ENCODE data around the gene YIF1A. TPM values are rescaled to one million over a fixed set of nuclear protein-coding genes. Genes with fewer than 3 reads are reported as not detected.
"Not testable (repeated sequence)": the region's sequence is repeated elsewhere in the genome, so short reads cannot be mapped to it uniquely, and the experiment has no call there.

YIF1A gene
- total RNA-seq, 3 donors from 2014 or later: 56.8 to 61.4 (median 57.7) TPM

DNA sequence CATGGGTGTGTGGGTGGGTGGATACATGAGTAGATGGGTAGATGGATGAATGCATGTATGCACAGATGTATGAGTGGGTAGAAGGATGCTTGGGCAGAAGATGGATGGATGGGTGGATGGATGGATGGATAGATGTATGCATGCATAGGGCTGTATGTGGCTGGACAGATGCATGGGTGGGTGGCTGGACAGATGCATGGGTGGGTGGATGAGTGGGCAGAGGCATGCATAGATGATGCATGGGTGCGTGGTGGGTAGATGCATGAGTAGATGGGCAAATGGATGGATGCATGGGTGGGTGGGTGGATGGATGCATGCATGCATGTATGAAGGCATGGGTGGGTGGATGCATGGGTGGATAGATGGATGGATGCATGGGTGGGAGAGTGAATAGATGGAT lies 34.7 kb upstream of the YIF1A start:
- TF ChIP-seq, protein P1, sequence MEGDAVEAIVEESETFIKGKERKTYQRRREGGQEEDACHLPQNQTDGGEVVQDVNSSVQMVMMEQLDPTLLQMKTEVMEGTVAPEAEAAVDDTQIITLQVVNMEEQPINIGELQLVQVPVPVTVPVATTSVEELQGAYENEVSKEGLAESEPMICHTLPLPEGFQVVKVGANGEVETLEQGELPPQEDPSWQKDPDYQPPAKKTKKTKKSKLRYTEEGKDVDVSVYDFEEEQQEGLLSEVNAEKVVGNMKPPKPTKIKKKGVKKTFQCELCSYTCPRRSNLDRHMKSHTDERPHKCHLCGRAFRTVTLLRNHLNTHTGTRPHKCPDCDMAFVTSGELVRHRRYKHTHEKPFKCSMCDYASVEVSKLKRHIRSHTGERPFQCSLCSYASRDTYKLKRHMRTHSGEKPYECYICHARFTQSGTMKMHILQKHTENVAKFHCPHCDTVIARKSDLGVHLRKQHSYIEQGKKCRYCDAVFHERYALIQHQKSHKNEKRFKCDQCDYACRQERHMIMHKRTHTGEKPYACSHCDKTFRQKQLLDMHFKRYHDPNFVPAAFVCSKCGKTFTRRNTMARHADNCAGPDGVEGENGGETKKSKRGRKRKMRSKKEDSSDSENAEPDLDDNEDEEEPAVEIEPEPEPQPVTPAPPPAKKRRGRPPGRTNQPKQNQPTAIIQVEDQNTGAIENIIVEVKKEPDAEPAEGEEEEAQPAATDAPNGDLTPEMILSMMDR (IDR thresholded peaks at IDR 0.05): no peak
- TF ChIP-seq POLR2A (IDR thresholded peaks at IDR 0.05) (no peak), POLR2AphosphoS5 (IDR thresholded peaks at IDR 0.05) (no peak)
- Histone ChIP-seq H3K9me3 (no peaks in the 10 kb centered on the region), H3K27ac (no peak overlapping the region), H3K4me1 (peaks cover 3 to 6% of the 10 kb centered on the region in 2 donors), H3K4me3 (no peak overlapping the region), H3K27me3 (no peaks in the 10 kb centered on the region), H3K36me3 (no peaks in the 10 kb centered on the region)
- intact Hi-C loops (cut with DNase I; ENCODE audit: low total_unique reads): no loop called here
- no peak for DNase-seq (ENCODE audit: low spot score in 2 of 2)

GRCh38 chr11:66322732-66323427 lies 33.9 kb upstream of the YIF1A start:
- DNase-seq (ENCODE audit: low spot score in 2 of 2): no peak
- Histone ChIP-seq H3K36me3 (no peaks in the 10 kb centered on the region), H3K27me3 (no peaks in the 10 kb centered on the region), H3K27ac (peak overlapping the region in 1 of 2 donors; percentile 75), H3K4me1 (peaks cover 6 to 11% of the 10 kb centered on the region in 2 donors), H3K9me3 (no peaks in the 10 kb centered on the region), H3K4me3 (no peak overlapping the region)
- intact Hi-C loops (cut with DNase I; ENCODE audit: low total_unique reads): no loop called here
- TF ChIP-seq POLR2A (IDR thresholded peaks at IDR 0.05): no peak
- TF ChIP-seq, protein P1 (IDR thresholded peaks at IDR 0.05): no peak
- TF ChIP-seq POLR2AphosphoS5 (IDR thresholded peaks at IDR 0.05): peak in 1 of 3 donors; percentile 27

- Histone ChIP-seq H3K4me1 (peaks cover 11 to 14% of the 10 kb centered on the region in 2 donors), H3K4me3 (no peak overlapping the region), H3K36me3 (no peaks in the 10 kb centered on the region), H3K27ac (peak overlapping the region in 1 of 2 donors; percentile 75), H3K9me3 (no peaks in the 10 kb centered on the region), H3K27me3 (peaks cover 0 to 1% of the 10 kb centered on the region in 2 donors)
- DNase-seq (ENCODE audit: low spot score in 2 of 2): no peak
- intact Hi-C loops (cut with DNase I; ENCODE audit: low total_unique reads): no loop called here
- TF ChIP-seq POLR2A (IDR thresholded peaks at IDR 0.05) (no peak), POLR2AphosphoS5 (IDR thresholded peaks at IDR 0.05) (no peak)
- TF ChIP-seq, protein P1 (IDR thresholded peaks at IDR 0.05): no peak
Observed at GRCh38 chr11:66321606-66322005, 32.7 kb upstream of the YIF1A start.

- H3K4me1 ChIP-seq: peaks cover 11 to 14% of the 10 kb centered on the region in 2 donors
- H3K36me3 ChIP-seq; intact Hi-C loops (cut with DNase I; ENCODE audit: low total_unique reads); H3K27me3 ChIP-seq; H3K4me3 ChIP-seq; H3K9me3 ChIP-seq; DNase-seq (ENCODE audit: low spot score in 2 of 2); H3K27ac ChIP-seq: not testable (repeated sequence)
Observed at GRCh38 chr11:66320748-66321147, 31.8 kb upstream of the YIF1A start.

DNA sequence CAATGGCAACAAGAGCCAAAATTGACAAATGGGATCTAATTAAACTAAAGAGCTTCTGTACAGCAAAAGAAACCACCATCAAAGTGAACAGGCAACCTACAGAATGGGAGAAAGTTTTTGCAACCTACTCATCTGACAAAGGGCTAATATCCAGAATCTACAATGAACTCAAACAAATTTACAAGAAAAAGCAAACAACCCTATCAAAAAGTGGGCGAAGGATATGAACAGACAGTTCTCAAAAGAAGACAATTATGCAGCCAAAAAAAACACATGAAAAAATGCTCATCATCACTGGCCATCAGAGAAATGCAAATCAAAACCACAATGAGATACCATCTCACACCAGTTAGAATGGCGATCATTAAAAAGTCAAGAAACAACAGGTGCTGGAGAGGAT lies 31.3 kb upstream of the YIF1A start:
- DNase-seq (ENCODE audit: low spot score in 2 of 2); H3K36me3 ChIP-seq; H3K27me3 ChIP-seq; H3K27ac ChIP-seq; intact Hi-C loops (cut with DNase I; ENCODE audit: low total_unique reads); H3K9me3 ChIP-seq; H3K4me3 ChIP-seq: not testable (repeated sequence)
- peaks cover 11 to 14% of the 10 kb centered on the region in 2 donors for H3K4me1 ChIP-seq

GRCh38 chr11:66318600-66318970 lies 29.6 kb upstream of the YIF1A start:
- Histone ChIP-seq H3K9me3 (no peaks in the 10 kb centered on the region), H3K27ac (peak overlapping the region; percentile 33 to 95), H3K4me1 (peaks cover 13 to 14% of the 10 kb centered on the region in 2 donors), H3K36me3 (no peaks in the 10 kb centered on the region), H3K27me3 (peaks cover 3% of the 10 kb centered on the region in 2 donors), H3K4me3 (no peak overlapping the region)
- TF ChIP-seq POLR2AphosphoS5 (IDR thresholded peaks at IDR 0.05) (no peak), POLR2A (IDR thresholded peaks at IDR 0.05) (no peak)
- TF ChIP-seq, protein P1 (IDR thresholded peaks at IDR 0.05): no peak
- intact Hi-C loops (cut with DNase I; ENCODE audit: low total_unique reads): no loop called here
- DNase-seq (ENCODE audit: low spot score in 2 of 2): no peak
